ENCODE results near the gene PCDHGA1.

- TF ChIP-seq CTCF (IDR thresholded peaks at IDR 0.05; ENCODE audit: insufficient read depth, low read length, poor library complexity, severe bottlenecking) (no peak), EZH2phosphoT487 (conservative IDR thresholded peaks at IDR 0.05; ENCODE audit: low read length) (no peak)
These were observed 58.3 kb downstream of the PCDHGA1 start for GRCh38 chr5:141388661-141389060.

Data from SU-DHL-6 (cell line).